DMS153 treated with DMSO at 0.1 percent for 48 hours (cell line): ENCODE measurements around the gene TARBP1.
"Not testable (repeated sequence)": the region's sequence is repeated elsewhere in the genome, so short reads cannot be mapped to it uniquely, and the experiment has no call there.

Experiments
- DNase-seq: peaks from one replicate; lab custom pipeline; 2025; ENCODE audit not compliant: unreplicated experiment; lab: John Stamatoyannopoulos, UW

The TARBP1 gene

GRCh38 chr1:234396092-234396491 is 82.9 kb downstream of the TARBP1 start:
- DNase-seq, result no peak

- DNase-seq, result no peak
These were observed 83.7 kb downstream of the TARBP1 start for GRCh38 chr1:234395297-234395696.

- no peak for DNase-seq
These were observed 85.8 kb downstream of the TARBP1 start for GRCh38 chr1:234393190-234393589.

GRCh38 chr1:234388094-234388493 is 90.9 kb downstream of the TARBP1 start:
- DNase-seq, result no peak

GRCh38 chr1:234386122-234386521 is 92.9 kb downstream of the TARBP1 start:
- DNase-seq, result no peak

- no peak for DNase-seq
These were observed 97.1 kb downstream of the TARBP1 start for GRCh38 chr1:234381699-234382555.

GRCh38 chr1:234379591-234380109 is 99.3 kb downstream of the TARBP1 start:
- DNase-seq, result not testable (repeated sequence)

- no peak for DNase-seq
These were observed 103.3 kb downstream of the TARBP1 start for GRCh38 chr1:234375672-234376071.

GRCh38 chr1:234373959-234374254 is 105.1 kb downstream of the TARBP1 start:
- no peak for DNase-seq

GRCh38 chr1:234373064-234373958 is 105.7 kb downstream of the TARBP1 start, which contains the start of gene COA6:
COA6 (plus strand) TSS chr1:234373456; CDS start chr1:234373467, 11 bp downstream.
- no peak for DNase-seq

- DNase-seq, result no peak
These were observed 106.8 kb downstream of the TARBP1 start for GRCh38 chr1:234372011-234372757.

GRCh38 chr1:234371414-234371813 is 107.6 kb downstream of the TARBP1 start:
- no peak for DNase-seq

GRCh38 chr1:234369784-234370183 is 109.2 kb downstream of the TARBP1 start:
- no peak for DNase-seq

GRCh38 chr1:234369033-234369430 is 109.9 kb downstream of the TARBP1 start:
- DNase-seq, result no peak

GRCh38 chr1:234368320-234369032 is 110.5 kb downstream of the TARBP1 start:
- DNase-seq, result no peak

GRCh38 chr1:234362558-234362957 is 116.4 kb downstream of the TARBP1 start:
- DNase-seq, result no peak

GRCh38 chr1:234361102-234361603 is 117.8 kb downstream of the TARBP1 start:
- DNase-seq, result no peak

GRCh38 chr1:234357831-234358230 is 121.1 kb downstream of the TARBP1 start:
- DNase-seq, result no peak

GRCh38 chr1:234356615-234357269 is 122.2 kb downstream of the TARBP1 start:
- DNase-seq, result not testable (repeated sequence)
